ENCODE results near the gene BRD9. TPM values are rescaled to one million over a fixed set of nuclear protein-coding genes. Genes with fewer than 3 reads are reported as not detected.

Gene BRD9
- total and polyA plus RNA-seq, 2 of the 4 experiments (the other 2 are of a cell fraction), result 22.0 to 43.4 TPM

- intact Hi-C loops (cut with micrococcal nuclease) (no loop called here), in situ Hi-C loops (cut with MboI; ENCODE audit: low sequenced_read_pairs) (no loop called here), dilution Hi-C loops (cut with HindIII; ENCODE audit: low sequenced_read_pairs, unreplicated experiment) (no loop called here)
- Histone ChIP-seq H3K4me1 (ENCODE audit: control insufficient read depth, insufficient read depth, low read length) (no peaks in the 10 kb centered on the region), H3K27ac (ENCODE audit: insufficient read depth, low read length) (no peak overlapping the region), H3K9ac (ENCODE audit: low read depth, low read length) (no peak overlapping the region), H4K5ac (ENCODE audit: low read depth, low read length) (no peak overlapping the region), H3K4me2 (ENCODE audit: low read depth, low read length) (no peak overlapping the region), H3K79me1 (ENCODE audit: low read depth in 1 of 2, low read length in 2 of 2) (peaks cover 0 to 4% of the 10 kb centered on the region in 2 experiments; a peak in 1 of 4 replicates), H2BK120ac (ENCODE audit: low read depth, low read length) (no peak overlapping the region), H3K23ac (ENCODE audit: low read depth, low read length) (no peak overlapping the region), H2BK20ac (ENCODE audit: low read depth, low read length) (no peak overlapping the region), H2BK5ac (ENCODE audit: low read depth, low read length, poor library complexity, severe bottlenecking) (no peak overlapping the region), H4K20me1 (ENCODE audit: insufficient read depth, low read length) (peaks cover 19% of the 10 kb centered on the region), H3K9me1 (ENCODE audit: insufficient read depth, low read length) (peaks cover 10% of the 10 kb centered on the region), H2AK9ac (replicated peaks; ENCODE audit: low read depth, low read length, poor library complexity) (no peak overlapping the region), H4K91ac (ENCODE audit: insufficient read depth, low read depth, low read length) (no peak overlapping the region), H3K36me3 (ENCODE audit: control insufficient read depth, insufficient read depth, low read length) (peaks cover 22% of the 10 kb centered on the region), H3K14ac (replicated peaks; ENCODE audit: low read depth, low read length) (no peak overlapping the region), H3K18ac (ENCODE audit: low read depth, low read length) (no peak overlapping the region), H2BK15ac (ENCODE audit: low read depth, low read length) (no peak overlapping the region), H2AK5ac (ENCODE audit: low read depth, low read length) (no peak overlapping the region), H2AFZ (replicated peaks; ENCODE audit: low read length, poor library complexity) (no peak overlapping the region), H3K4me3 (ENCODE audit: insufficient read depth, low read depth, low read length) (no peak overlapping the region), H3K27me3 (ENCODE audit: control insufficient read depth, insufficient read depth, low read length) (no peaks in the 10 kb centered on the region), H3K9me3 (ENCODE audit: control insufficient read depth, insufficient read depth, low read length) (no peaks in the 10 kb centered on the region), H4K8ac (ENCODE audit: low read depth in 2 of 2, low read length in 2 of 2) (no peak overlapping the region), H3K56ac (ENCODE audit: extremely low read depth, insufficient read depth, low read length) (no peak overlapping the region), H3K4ac (ENCODE audit: low read depth, low read length) (no peak overlapping the region)
- WGBS, 2 experiments (ENCODE audit: extremely low coverage in 2 of 2, insufficient read length in 1 of 2), result 79% methylated on average over 8 of the region's 16 CpGs; no CpG with 5 or more reads in 1 of the 2 experiments
- BruUV-seq (replicated peaks), result no TSS peak
- ATAC-seq (ENCODE audit: low read depth) (no peak), DNase-seq (no peak)
- ChIA-PET CTCF (no interaction called here), POLR2A (ENCODE audit: unreplicated experiment) (no interaction called here)
- TF ChIP-seq RAD21 (IDR thresholded peaks at IDR 0.05; ENCODE audit: low read length) (no peak), RCOR1 (IDR thresholded peaks at IDR 0.05; ENCODE audit: insufficient replicate concordance, low read length) (no peak), ELK1 (IDR thresholded peaks at IDR 0.05; ENCODE audit: borderline replicate concordance, low read depth, low read length) (no peak), POLR2A (IDR thresholded peaks at IDR 0.05; ENCODE audit: low read depth, low read length) (no peak), MAZ (IDR thresholded peaks at IDR 0.05; ENCODE audit: borderline replicate concordance, low read depth, low read length) (no peak), MXI1 (IDR thresholded peaks at IDR 0.05; ENCODE audit: borderline replicate concordance, low read depth, low read length) (no peak), SMC3 (IDR thresholded peaks at IDR 0.05; ENCODE audit: low read depth, low read length) (no peak), CEBPB (IDR thresholded peaks at IDR 0.05; ENCODE audit: low read depth, low read length) (no peak), MAFK (IDR thresholded peaks at IDR 0.05; ENCODE audit: low read depth, low read length) (no peak), BHLHE40 (IDR thresholded peaks at IDR 0.05; ENCODE audit: low read depth, low read length) (no peak), CTCF (conservative IDR thresholded peaks at IDR 0.05; ENCODE audit: low read depth, low read length) (no peak), FOS (IDR thresholded peaks at IDR 0.05; ENCODE audit: low read depth, low read length) (no peak), USF2 (IDR thresholded peaks at IDR 0.05; ENCODE audit: low read depth, low read length) (no peak), NFE2L2 (IDR thresholded peaks at IDR 0.05; ENCODE audit: low read depth, low read length) (no peak), CHD1 (IDR thresholded peaks at IDR 0.05; ENCODE audit: low read depth, low read length) (no peak), RFX5 (IDR thresholded peaks at IDR 0.05; ENCODE audit: low read depth, low read length) (no peak)
These were observed 32.8 kb downstream of the BRD9 start for GRCh38 chr5:859798-860296.

All from IMR-90 (cell line).